Endothelial cell of umbilical vein (primary cell): ENCODE results near the gene P2RY8. TPM values are rescaled to one million over a fixed set of nuclear protein-coding genes. Genes with fewer than 3 reads are reported as not detected.

ENCODE experiments used
- BruUV-seq: library from RNA; stranded (reverse); fragments of 400-500 nt; replicated peaks from 2 replicates; lab custom pipeline; 2021; lab: Mats Ljungman, UMichigan
- CTCF ChIA-PET: fragments of 300-600, 350-600 bp; sonication (Branson Sonifier 250); formaldehyde crosslinking; loops from one replicate; lab custom pipeline; 2021; ENCODE audit warnings: antibody characterized with exemption, inconsistent platforms; lab: Charles Lee
- POLR2A ChIA-PET: fragments of 300-600, 350-600 bp; sonication (Branson Sonifier 250); formaldehyde crosslinking; loops from one replicate; lab custom pipeline; 2021; ENCODE audit warnings: antibody characterized with exemption, inconsistent platforms; lab: Charles Lee
- DNase-seq: peaks from one replicate; pipeline ENCODE4 v3.0.0-alpha.2; 2011; ENCODE audit warnings: low read depth, low spot score
- FAIRE-seq: peaks from 2 replicates; lab custom pipeline; 2011; peaks lifted over from hg19 to GRCh38; lab: Jason Lieb, UNC
- H2AFZ ChIP-seq: 2 replicates; pipeline ENCODE4 v1.6.0; 2012; ENCODE audit warnings: low read depth, low read length, control low read depth, inconsistent platforms
- H3K27ac ChIP-seq: 2 replicates; pipeline ENCODE4 v1.5.1; 2011; ENCODE audit warnings: low read depth, mild to moderate bottlenecking, control low read depth, low read length, moderate library complexity; ENCODE audit not compliant: insufficient read depth
- H3K27me3 ChIP-seq, 2 experiments: 2 replicates each; pipeline versions ENCODE4 v1.6.0 to v1.6.1; 2011; ENCODE audit warnings: low read length in 2 of 2, mixed read lengths in 1 of 2; ENCODE audit not compliant: control insufficient read depth in 2 of 2, insufficient read depth in 2 of 2
- H3K36me3 ChIP-seq, 2 experiments: 2 replicates in 1 of 2; 3 replicates in 1 of 2; pipeline ENCODE4 v1.5.1; 2011; ENCODE audit warnings: low read length in 2 of 2, mild to moderate bottlenecking in 1 of 2, moderate library complexity in 1 of 2; ENCODE audit not compliant: control insufficient read depth in 2 of 2, insufficient read depth in 2 of 2; ENCODE audit errors: extremely low read depth in 1 of 2
- H3K4me1 ChIP-seq: 3 replicates; pipeline ENCODE4 v1.5.1; 2011; ENCODE audit warnings: mild to moderate bottlenecking, low read length; ENCODE audit not compliant: control insufficient read depth, insufficient read depth; ENCODE audit errors: extremely low read depth
- H3K4me2 ChIP-seq: 2 replicates; pipeline ENCODE4 v1.6.1; 2011; ENCODE audit warnings: low read length, control low read depth, mixed read lengths; ENCODE audit not compliant: insufficient read depth
- H3K4me3 ChIP-seq, 3 experiments: fragments of 200-600 bp in 1 of 3; sonication (generic), shearing (Covaris generic) in 1 of 3; replicated peaks in 1 of 3; 2 replicates each; pipeline ENCODE4 v1.5.1; 2011 to 2016; ENCODE audit warnings: control low read depth in 3 of 3, low read length in 3 of 3, mild to moderate bottlenecking in 2 of 3, inconsistent platforms in 1 of 3, low read depth in 1 of 3, moderate library complexity in 1 of 3; ENCODE audit not compliant: insufficient read depth in 1 of 3
- H3K79me2 ChIP-seq: 2 replicates; pipeline ENCODE4 v1.6.0; 2012; ENCODE audit warnings: low read length, inconsistent platforms; ENCODE audit not compliant: control insufficient read depth, insufficient read depth
- H3K9ac ChIP-seq: replicated peaks from 2 replicates; pipeline ENCODE3; 2011; ENCODE audit warnings: low read length, control low read depth; ENCODE audit not compliant: insufficient read depth; ENCODE audit errors: extremely low read depth
- H3K9me1 ChIP-seq: replicated peaks from 3 replicates; pipeline ENCODE4 v1.6.0; 2011; ENCODE audit warnings: mild to moderate bottlenecking, low read length; ENCODE audit not compliant: control insufficient read depth, insufficient read depth; ENCODE audit errors: extremely low read depth
- H3K9me3 ChIP-seq: replicated peaks from 2 replicates; pipeline ENCODE4 v1.5.1; 2012; ENCODE audit warnings: low read length, inconsistent platforms; ENCODE audit not compliant: control insufficient read depth, insufficient read depth
- H4K20me1 ChIP-seq: replicated peaks from 2 replicates; pipeline ENCODE3; 2011; ENCODE audit warnings: mild to moderate bottlenecking, low read length; ENCODE audit not compliant: control insufficient read depth, insufficient read depth; ENCODE audit errors: extremely low read depth
- CTCF ChIP-seq, 2 donors: IDR thresholded peaks; 1 replicate in 1 of 2; 2 replicates in 1 of 2; pipeline ENCODE4 v1.5.1; 2011; ENCODE audit warnings: low read length in 2 of 2, mild to moderate bottlenecking in 2 of 2, moderate library complexity in 2 of 2, control low read depth in 1 of 2, inconsistent platforms in 1 of 2, low read depth in 1 of 2; ENCODE audit not compliant: insufficient read depth in 1 of 2; ENCODE audit errors: extremely low read depth in 1 of 2
- EZH2 ChIP-seq: IDR thresholded peaks from 2 replicates; pipeline ENCODE4 v1.6.1; 2012; ENCODE audit warnings: borderline replicate concordance, low read depth, mild to moderate bottlenecking, moderate library complexity, low read length, inconsistent platforms; ENCODE audit not compliant: severe bottlenecking
- FOS ChIP-seq: IDR thresholded peaks from 2 replicates; pipeline ENCODE4 v1.6.1; 2011; ENCODE audit warnings: mild to moderate bottlenecking, low read length, moderate library complexity, borderline replicate concordance; ENCODE audit not compliant: insufficient read depth
- GATA2 ChIP-seq: IDR thresholded peaks from 2 replicates; pipeline ENCODE4 v1.7.0; 2011; ENCODE audit warnings: low read depth, mild to moderate bottlenecking, moderate library complexity, mixed read lengths, low read length; ENCODE audit not compliant: insufficient read length, insufficient read depth
- JUN ChIP-seq: IDR thresholded peaks from 2 replicates; pipeline ENCODE4 v1.6.1; 2011; ENCODE audit warnings: borderline replicate concordance, low read depth; ENCODE audit not compliant: insufficient read length, insufficient read depth
- MAX ChIP-seq: IDR thresholded peaks from 2 replicates; pipeline ENCODE4 v1.6.1; 2011; ENCODE audit not compliant: insufficient read depth, insufficient read length
- MYC ChIP-seq: IDR thresholded peaks from one replicate; pipeline ENCODE4 v1.6.1; 2011; ENCODE audit warnings: mild to moderate bottlenecking, low read depth, low read length
- POLR2A ChIP-seq: IDR thresholded peaks from 2 replicates; pipeline ENCODE4 v1.6.1; 2012; ENCODE audit warnings: low read depth, mild to moderate bottlenecking, control low read depth, low read length
- POLR2AphosphoS5 ChIP-seq: IDR thresholded peaks from 2 replicates; pipeline ENCODE4 v1.6.1; 2012; ENCODE audit warnings: low read depth, mild to moderate bottlenecking, control low read depth, low read length, moderate library complexity; ENCODE audit not compliant: insufficient read depth
- dilution Hi-C: fragments of 300-500 bp; cut with MboI; formaldehyde crosslinking; loops from one replicate; pipeline ENCODE4 v1.15.0; 2019; ENCODE audit warnings: low sequenced_read_pairs; ENCODE audit not compliant: extremely low pct_ligation_motif_present
- intact Hi-C: fragments of 100-400 bp; cut with micrococcal nuclease; formaldehyde crosslinking; loops from one replicate; pipeline ENCODE4 v1.10.0; 2022
- polyA plus RNA-seq, 4 experiments: library from polyadenylated mRNA; depleted of rRNA in 3 of 4; stranded (reverse) in 3 of 4; unstranded in 1 of 4; fragments of >200 nt; gene quantifications; 2 replicates each; pipeline versions ENCODE4 v1.2.1 to v1.2.3, GENCODE V29; 2011 to 2012; ENCODE audit warnings: missing spikeins in 1 of 4
- total RNA-seq: library from RNA; stranded (reverse); gene quantifications from 2 replicates; pipeline ENCODE4 v1.2.3, GENCODE V29; 2021

Gene P2RY8
- total and polyA plus RNA-seq, 2 donors (not counting 3 experiments of a cell fraction or from before 2014, with no cell fraction given): not detected

GRCh38 chrX:1584237-1585011, 47.4 kb upstream of the P2RY8 start:
- no peaks in the 10 kb centered on the region for H3K9me1 ChIP-seq
- no peak overlapping the region for H3K4me3 ChIP-seq
- dilution Hi-C loops (no loop called here), intact Hi-C loops (no loop called here)
- no peaks in the 10 kb centered on the region for H3K27me3 ChIP-seq
- H3K9ac ChIP-seq: no peak overlapping the region
- no peak for DNase-seq
- no peak overlapping the region for H2AFZ ChIP-seq
- H4K20me1 ChIP-seq: no peaks in the 10 kb centered on the region
- no peak overlapping the region for H3K27ac ChIP-seq
- no peaks in the 10 kb centered on the region for H3K4me1 ChIP-seq
- ChIA-PET POLR2A (no interaction called here), CTCF (no interaction called here)
- H3K9me3 ChIP-seq: no peaks in the 10 kb centered on the region
- no peaks in the 10 kb centered on the region for H3K79me2 ChIP-seq
- no peak for FAIRE-seq
- no TSS peak for BruUV-seq
- no peaks in the 10 kb centered on the region for H3K36me3 ChIP-seq
- no peak overlapping the region for H3K4me2 ChIP-seq
- TF ChIP-seq MYC (no peak), JUN (no peak), POLR2AphosphoS5 (no peak), FOS (no peak), GATA2 (no peak), MAX (no peak), EZH2 (no peak), POLR2A (no peak), CTCF (IDR thresholded peaks at IDR 0.05; ENCODE audit: extremely low read depth in 1 of 2, insufficient read depth in 1 of 2, low read depth in 1 of 2, low read length in 2 of 2) (no peak)
